ENCODE results near the gene CXCL8. TPM values are rescaled to one million over a fixed set of nuclear protein-coding genes. Genes with fewer than 3 reads are reported as not detected.

CXCL8 gene
- total RNA-seq (2022; extraction: Qiagen RNA extraction; ENCODE audit: low read depth), result 6.7 to 11.2 TPM (median 8.1 TPM) in 5 replicates

DNA sequence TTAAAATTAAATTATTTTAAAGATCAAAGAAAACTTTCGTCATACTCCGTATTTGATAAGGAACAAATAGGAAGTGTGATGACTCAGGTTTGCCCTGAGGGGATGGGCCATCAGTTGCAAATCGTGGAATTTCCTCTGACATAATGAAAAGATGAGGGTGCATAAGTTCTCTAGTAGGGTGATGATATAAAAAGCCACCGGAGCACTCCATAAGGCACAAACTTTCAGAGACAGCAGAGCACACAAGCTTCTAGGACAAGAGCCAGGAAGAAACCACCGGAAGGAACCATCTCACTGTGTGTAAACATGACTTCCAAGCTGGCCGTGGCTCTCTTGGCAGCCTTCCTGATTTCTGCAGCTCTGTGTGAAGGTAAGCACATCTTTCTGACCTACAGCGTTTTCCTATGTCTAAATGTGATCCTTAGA lies at the start of gene CXCL8:
Gene CXCL8 (plus strand): TSS at position 217 of the 426 bp plus-strand sequence. CDS start 90 bp downstream, at position 307.

Other genes with a start within 250 kb of the CXCL8 start
- 0.81 to 1.2 TPM (median 1.1 TPM) in 5 replicates for gene RASSF6, start 120.1 kb upstream of the CXCL8 start, total RNA-seq (2022; extraction: Qiagen RNA extraction; ENCODE audit: low read depth)
- not detected in 5 replicates for gene CXCL6, start 96.1 kb downstream of the CXCL8 start, total RNA-seq (2022; extraction: Qiagen RNA extraction; ENCODE audit: low read depth)
- not detected in 5 replicates for gene PF4V1, start 112.7 kb downstream of the CXCL8 start, total RNA-seq (2022; extraction: Qiagen RNA extraction; ENCODE audit: low read depth)
- 8.2 to 9.5 TPM (median 9.2 TPM) in 5 replicates for gene CXCL1, start 128.8 kb downstream of the CXCL8 start, total RNA-seq (2022; extraction: Qiagen RNA extraction; ENCODE audit: low read depth)
- gene PF4, start 241.5 kb downstream of the CXCL8 start, total RNA-seq (2022; extraction: Qiagen RNA extraction; ENCODE audit: low read depth), result 0.56 to 1.6 TPM (median 1.5 TPM) in 5 replicates
- gene PPBP, start 247.6 kb downstream of the CXCL8 start, total RNA-seq (2022; extraction: Qiagen RNA extraction; ENCODE audit: low read depth), result 0.38 to 0.45 TPM in 2 of 5 replicates, not detected in the others